GM21737 (cell line): Measurements from ENCODE around the gene TMEM219.
A peak's percentile ranks its signal among the peaks of the same experiment; 100 is the strongest.

ENCODE experiments used
- ATAC-seq: cut with Tn5 transposase; IDR thresholded peaks from one replicate; pipeline ENCODE4 v1.9.1; 2021; ENCODE audit warnings: mild to moderate bottlenecking, moderate library complexity; ENCODE audit not compliant: unreplicated experiment

TMEM219 gene

GRCh38 chr16:29994600-29995323 lies 32.9 kb downstream of the TMEM219 start:
- ATAC-seq, result peak; percentile 28

DNA sequence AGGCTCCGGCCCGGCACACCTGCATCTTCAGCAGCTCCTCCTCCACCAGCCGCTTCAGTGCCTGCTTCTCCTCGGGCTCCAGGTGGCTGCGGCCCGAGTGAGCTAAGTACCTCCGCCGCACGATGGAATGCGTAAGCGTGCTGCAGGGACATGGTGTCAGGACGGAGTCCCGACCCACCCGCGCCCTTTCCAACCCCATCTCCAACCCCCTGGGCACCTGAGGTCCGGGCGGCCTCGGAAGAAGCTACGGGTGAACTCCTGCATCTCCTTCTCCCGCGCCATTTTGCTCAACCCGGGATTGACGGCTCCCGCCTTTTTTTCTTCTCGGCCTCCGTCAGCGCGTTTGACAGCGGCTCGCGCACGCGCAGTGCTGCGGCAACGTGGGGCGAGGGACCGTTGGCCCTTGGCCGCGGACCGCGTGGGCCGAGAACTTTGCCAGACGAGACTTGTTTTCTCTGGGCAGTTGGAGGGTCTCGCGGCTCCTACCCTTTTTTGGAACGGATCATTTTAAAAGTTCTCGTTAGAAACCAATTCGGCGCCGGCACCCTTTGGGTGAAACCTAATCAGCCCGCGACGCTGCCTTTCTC lies 33.5 kb downstream of the TMEM219 start, which contains the start of gene HIRIP3:
TSS of gene HIRIP3 (minus strand) at position 294 of the 587 bp plus-strand sequence. CDS start at position 282, 12 bp downstream.
- ATAC-seq, result peak; percentile 36

DNA sequence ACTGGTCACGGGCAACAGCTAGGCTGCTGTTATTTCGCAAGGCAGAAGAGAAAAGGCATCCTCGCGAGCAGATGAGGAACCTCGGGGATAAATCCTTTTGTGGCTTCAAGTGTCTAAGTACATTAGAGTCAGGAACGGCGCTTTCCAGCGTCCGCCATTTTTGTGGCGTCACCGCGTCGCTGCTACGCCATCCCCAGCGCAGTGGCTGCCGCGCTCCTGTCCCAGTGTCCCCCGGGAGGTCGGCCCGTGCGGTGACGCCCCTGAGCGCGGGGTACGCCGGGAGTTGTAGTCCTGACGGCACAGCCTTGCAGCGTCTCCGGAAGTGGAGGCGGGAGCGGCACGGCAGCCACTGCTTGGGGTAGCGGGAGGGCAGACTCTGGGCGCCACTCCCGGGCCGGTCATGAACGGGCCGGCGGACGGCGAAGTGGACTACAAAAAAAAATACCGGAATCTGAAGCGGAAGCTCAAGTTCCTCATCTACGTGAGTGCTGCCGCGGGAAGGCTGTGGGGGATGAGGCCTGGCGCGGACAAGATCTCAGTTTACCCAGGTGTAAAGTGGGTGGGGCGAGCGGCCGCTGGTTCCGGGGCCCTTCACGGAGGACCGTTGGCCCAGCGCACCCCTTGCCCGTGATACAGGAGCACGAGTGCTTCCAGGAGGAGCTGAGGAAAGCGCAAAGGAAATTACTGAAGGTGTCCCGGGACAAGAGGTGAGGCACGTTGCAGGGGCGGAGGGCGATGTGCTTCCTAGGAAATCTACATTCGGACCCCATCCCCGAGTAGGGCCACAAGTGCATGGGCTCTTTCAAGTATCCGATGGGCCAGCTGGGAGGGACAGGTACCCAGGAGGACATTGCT lies 34.3 kb downstream of the TMEM219 start, which contains the start of gene INO80E:
TSS of gene INO80E (plus strand) at position 331 of the 855 bp plus-strand sequence. CDS start at position 401, 70 bp downstream.
- peak; percentile 86 for ATAC-seq

- ATAC-seq, result no peak
Measured at GRCh38 chr16:29996766-29997250, 34.9 kb downstream of the TMEM219 start.

- no peak for ATAC-seq
Measured at GRCh38 chr16:29999605-30000004, 37.7 kb downstream of the TMEM219 start.

DNA sequence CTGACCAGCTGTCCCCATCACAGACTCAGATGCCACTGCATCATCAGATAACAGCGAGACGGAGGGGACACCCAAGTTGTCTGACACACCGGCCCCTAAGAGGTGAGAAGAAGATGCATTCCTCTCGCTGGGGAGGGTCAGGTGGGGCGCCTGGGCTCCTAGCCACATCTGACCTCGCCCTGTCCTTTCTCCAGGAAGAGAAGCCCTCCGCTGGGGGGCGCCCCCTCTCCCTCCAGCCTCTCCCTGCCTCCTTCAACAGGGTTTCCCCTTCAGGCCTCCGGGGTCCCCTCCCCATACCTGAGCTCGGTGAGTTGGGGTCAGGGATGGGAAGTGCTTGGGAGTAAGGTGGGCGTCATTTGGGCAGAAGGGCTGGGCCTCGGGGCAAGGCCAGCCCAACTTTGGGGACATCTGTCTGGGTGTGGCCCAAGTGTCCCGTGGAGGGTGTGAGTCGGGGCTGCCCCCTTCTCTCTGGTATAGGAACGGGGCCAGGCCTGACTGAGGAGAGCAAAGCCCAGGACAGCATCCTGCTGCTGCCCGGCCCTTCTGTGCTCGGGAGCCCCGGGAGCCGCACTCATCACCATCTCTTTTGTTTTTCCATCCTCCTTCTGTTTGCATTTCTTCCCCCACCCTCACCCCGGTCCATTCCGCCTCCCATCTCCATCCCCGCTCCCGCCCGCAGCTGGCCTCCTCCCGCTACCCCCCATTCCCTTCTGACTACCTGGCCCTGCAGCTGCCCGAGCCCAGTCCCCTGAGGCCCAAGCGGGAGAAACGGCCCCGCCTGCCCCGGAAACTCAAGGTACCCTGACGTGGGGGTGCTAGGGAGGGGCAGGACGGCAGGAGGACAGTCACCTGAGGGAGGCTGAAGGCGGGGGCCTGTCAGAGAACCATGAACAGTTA lies 39.1 kb downstream of the TMEM219 start:
- ATAC-seq, result no peak

GRCh38 chr16:30002614-30003346 lies 40.9 kb downstream of the TMEM219 start:
- no peak for ATAC-seq

GRCh38 chr16:30003670-30004423 lies 42.0 kb downstream of the TMEM219 start:
- no peak for ATAC-seq

GRCh38 chr16:30004424-30004776 lies 42.5 kb downstream of the TMEM219 start:
- no peak for ATAC-seq

GRCh38 chr16:30004811-30005242 lies 42.9 kb downstream of the TMEM219 start:
- ATAC-seq, result no peak

DNA sequence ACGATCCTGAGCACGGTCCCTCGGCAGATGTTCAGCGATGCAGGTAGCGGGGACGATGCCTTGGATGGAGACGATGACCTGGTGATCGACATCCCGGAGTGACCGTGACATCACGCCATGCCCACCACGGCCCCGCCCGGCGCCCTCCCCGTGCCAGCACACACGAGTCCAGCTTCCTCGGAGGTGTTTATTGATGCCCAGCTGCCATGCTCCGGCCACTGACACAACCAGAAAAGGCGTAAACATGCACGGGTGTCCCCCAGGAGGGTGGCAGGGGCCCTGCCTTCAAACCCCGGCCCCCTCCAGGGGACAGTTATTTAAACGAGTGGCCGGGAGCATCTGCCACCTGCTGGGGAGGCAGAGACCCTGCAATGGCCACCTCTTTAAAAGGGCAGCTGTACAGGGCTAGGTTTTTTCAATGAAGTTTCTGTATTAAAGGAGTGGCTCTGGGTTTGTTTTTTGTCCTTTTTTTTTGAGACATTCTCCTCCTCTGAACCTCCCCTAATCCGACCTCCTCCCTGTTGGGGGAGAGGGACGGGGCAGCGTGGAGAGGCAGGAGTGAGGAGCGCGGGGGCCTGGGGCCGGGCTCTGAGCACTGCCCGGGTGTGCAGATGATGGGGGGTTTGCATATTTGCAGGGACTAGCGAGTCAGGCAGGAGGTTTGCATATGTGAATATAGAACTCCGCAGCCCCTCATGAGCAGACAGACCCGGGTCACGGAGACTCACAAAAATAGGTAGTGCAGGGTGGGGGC lies 43.6 kb downstream of the TMEM219 start:
- ATAC-seq, result no peak

GRCh38 chr16:30006095-30006473 lies 44.2 kb downstream of the TMEM219 start:
- ATAC-seq, result no peak

DNA sequence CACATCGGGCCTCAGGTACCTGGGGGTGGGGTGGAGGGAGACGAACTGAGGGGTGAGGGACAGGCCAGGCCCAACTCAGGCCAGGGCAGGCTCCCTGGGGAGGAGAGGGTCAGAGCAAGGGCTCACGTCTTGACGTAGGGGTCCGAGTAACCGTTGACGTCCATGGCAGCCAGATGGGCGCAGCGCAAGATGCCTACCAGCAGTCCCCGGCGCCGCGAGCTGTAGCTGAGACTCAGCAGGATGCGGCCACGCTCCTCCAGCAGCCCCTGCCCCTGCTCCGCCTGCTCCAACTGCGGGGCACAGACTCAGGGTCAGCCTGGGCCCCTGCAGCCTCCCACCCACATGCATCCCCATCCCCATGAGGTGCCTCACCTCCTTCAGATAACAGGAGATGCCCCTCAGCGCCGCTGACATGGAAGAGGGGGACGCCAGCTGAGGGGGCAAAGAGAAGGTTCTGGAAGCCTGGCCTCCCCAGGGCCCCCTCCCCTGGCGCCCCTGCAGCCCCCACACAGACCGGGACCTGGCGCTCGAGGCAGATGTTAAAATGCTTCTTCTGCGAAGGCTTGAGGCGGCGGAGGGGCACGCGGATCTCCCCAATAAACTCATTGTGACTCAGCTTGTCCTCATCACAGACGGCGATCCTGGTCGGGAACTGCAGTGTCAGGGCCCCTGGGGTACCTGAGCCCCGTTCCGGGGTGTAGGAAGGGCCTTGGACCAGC lies 44.9 kb downstream of the TMEM219 start:
- ATAC-seq, result no peak

- ATAC-seq, result no peak
Measured at GRCh38 chr16:30007378-30007895, 45.6 kb downstream of the TMEM219 start.

DNA sequence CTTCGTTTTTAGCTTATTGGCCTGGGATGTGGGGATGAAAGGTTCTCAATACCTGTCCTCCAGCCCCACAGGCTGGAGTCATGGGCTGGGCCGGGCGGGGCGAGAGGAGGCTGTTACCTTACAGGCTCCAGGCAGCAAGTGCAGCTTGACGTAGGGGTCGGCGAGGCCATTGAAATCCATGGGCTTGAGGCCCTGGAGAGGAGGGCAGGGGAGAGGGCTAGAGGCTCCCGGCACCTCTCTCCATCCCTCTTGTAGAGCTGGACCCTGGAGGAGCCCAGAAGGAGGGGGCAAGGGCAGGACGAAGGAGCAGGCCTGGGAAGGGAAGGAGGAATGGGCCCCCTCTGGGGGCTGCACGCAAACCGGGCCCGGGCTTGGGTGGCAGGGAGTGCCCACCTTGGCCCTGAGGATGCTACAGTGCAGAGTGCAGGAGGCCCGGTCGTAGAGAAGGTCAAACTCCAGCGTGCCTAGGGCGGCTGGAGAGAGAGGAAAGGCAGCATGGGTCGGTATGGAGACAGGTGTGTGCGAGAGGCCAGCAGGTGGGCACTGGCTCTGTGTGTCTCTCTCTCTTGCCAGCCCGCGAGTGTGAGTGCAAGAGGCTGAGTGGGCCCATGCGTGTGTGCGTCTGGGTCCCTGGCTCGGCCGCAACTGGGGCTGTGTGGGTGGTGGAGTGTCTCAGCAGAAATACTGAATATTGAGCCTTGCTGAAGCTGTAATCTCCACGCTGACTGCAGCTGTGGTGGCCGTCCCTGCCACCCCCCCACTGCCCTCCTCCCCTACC lies 47.4 kb downstream of the TMEM219 start:
- no peak for ATAC-seq

DNA sequence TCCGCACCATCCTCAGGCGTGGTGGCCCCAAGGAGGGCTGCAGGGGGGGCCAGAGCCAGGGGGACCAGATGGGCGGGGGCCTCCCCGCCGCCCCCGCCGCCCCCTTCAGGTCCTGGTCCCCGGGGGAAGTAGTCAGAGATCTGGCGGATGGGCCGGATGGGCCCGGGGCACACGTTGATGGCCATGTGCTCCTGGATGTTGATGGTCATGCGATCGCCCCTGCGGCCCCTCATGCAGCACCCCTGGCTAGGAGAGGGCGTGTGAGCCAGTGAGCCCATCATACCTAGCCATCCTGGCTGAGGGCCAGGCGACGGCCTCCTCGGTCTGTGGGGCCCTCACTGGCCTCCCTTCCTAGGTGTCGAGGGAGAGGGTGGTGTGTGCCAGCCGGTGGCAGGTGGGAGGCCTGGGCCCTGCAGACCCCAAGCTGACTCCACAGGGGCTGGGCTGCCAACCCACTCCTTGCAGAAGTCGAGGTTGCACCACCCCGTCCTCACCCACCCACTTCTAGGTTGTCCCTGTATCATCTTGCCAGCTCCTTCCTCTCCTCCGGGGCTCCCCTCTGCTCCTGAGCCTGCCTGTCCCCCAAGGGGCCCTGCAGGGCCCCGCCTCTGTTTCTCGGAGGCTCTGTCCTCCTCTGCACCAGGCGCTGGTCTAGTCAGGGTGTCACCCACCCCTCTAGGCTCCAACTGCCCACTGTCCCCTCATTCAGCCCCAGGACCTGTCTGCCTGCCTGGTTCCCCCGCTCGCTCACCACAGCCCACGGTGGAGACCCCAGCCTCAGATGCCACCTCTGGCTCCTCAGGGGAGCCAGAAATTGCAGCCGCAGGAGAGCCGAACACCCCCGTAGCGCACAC lies 48.3 kb downstream of the TMEM219 start:
- ATAC-seq, result no peak
